ENCODE measurements around the gene GABARAP. TPM values are rescaled to one million over a fixed set of nuclear protein-coding genes. Genes with fewer than 3 reads are reported as not detected.

Gene GABARAP
- total and polyA plus RNA-seq, 2 of the 13 experiments (the other 11 are each of a cell fraction or from before 2014, with no cell fraction given): 161 to 310 TPM

- peak; percentile 58; the same call in 1 of the 2 replicates for TF ChIP-seq NFKBIZ (CRISPR knock-in tag; IDR thresholded peaks at IDR 0.05)
- peak; percentile 91 for TF ChIP-seq KAT8 (CRISPR knock-in tag; IDR thresholded peaks at IDR 0.05)
- peak; percentile 80; the same call in 1 of the 2 replicates for TF ChIP-seq PCBP1 (IDR thresholded peaks at IDR 0.05; ENCODE audit: borderline replicate concordance, low read depth, low read length)
- TF ChIP-seq SIN3B (IDR thresholded peaks at IDR 0.05; ENCODE audit: low read length): peak; percentile 82; the same call in 1 of the 2 replicates
- TF ChIP-seq GATAD2A (CRISPR knock-in tag; IDR thresholded peaks at IDR 0.05): peak; percentile 60; the same call in 1 of the 2 replicates
- peak; percentile 49 for TF ChIP-seq RBM22 (optimal IDR thresholded peaks at IDR 0.05; ENCODE audit: low read length)
Observed at GRCh38 chr17:7252176-7253043, 10.2 kb upstream of the GABARAP start, which contains the start of gene ELP5 (continued).

GRCh38 chr17:7251661-7252175 lies 9.5 kb upstream of the GABARAP start, which contains the start of gene CTDNEP1:
TSS of gene CTDNEP1 (minus strand) at chr17:7251734. CDS start at chr17:7251296, 438 bp downstream.
- FAIRE-seq (peak; percentile 97), DNase-seq (ENCODE audit: low spot score) (peak; percentile 99), ATAC-seq (peak; percentile 93)
- in situ Hi-C loops (cut with HindIII; ENCODE audit: extremely low pct_ligation_motif_present, low pct_unique_long_range_greater_than_20kb): no loop called here
- H3K9me3 ChIP-seq (ENCODE audit: low read length): no peaks in the 10 kb centered on the region
- peak within 1 kb of the TSS; percentile 95 to 99 (median 96) for H3K4me3 ChIP-seq (replicated peaks in 1 of 3; ENCODE audit: insufficient read depth in 1 of 3, low read depth in 2 of 3, low read length in 3 of 3)
- intact Hi-C loops (cut with micrococcal nuclease; ENCODE audit: unreplicated experiment): no loop called here
- H3K79me2 ChIP-seq (ENCODE audit: insufficient read depth, low read length): peaks cover 54% of the 10 kb centered on the region
- H2AFZ ChIP-seq (ENCODE audit: low read length): no peak within 1 kb of the TSS
- H3K4me2 ChIP-seq (ENCODE audit: low read depth, low read length): peak within 1 kb of the TSS; percentile 91
- H3K4me1 ChIP-seq (ENCODE audit: insufficient read depth, low read length): peaks cover 38% of the 10 kb centered on the region
- no peaks in the 10 kb centered on the region for H4K20me1 ChIP-seq (ENCODE audit: insufficient read depth, low read length)
- H3K9ac ChIP-seq (ENCODE audit: insufficient read depth, low read depth, low read length): peak within 1 kb of the TSS; percentile 96
- CTCF ChIA-PET (ENCODE audit: low intra/inter-chr PET ratio, low total read pairs): interaction anchor here (1.5 kb wide), 2 partner anchors 29 to 44 kb away, joined by 4 to 5 read pairs; partner anchors contain the start of gene SLC2A4
- H3K27me3 ChIP-seq (ENCODE audit: control insufficient read depth in 1 of 2, insufficient read depth in 2 of 2, low read length in 2 of 2): peaks cover 0 to 2% of the 10 kb centered on the region in 2 experiments; a peak in 1 of 5 replicates
- POLR2A ChIA-PET: interaction anchor here (0.7 to 2.6 kb wide), 10 partner anchors 10 to 78 kb away, joined by 3 to 34 read pairs (median 10); partner anchors contain the start of genes ACADVL, ASGR1, DLG4 and DVL2
- peak within 1 kb of the TSS; percentile 99 for H3K27ac ChIP-seq (ENCODE audit: extremely low read length, insufficient read depth, low read length)
- no TSS peak for BruUV-seq (replicated peaks)
- WGBS (ENCODE audit: low lambda C conversion rate): under 1% methylated on average over 22 of the region's 41 CpGs
- peaks cover 9 to 18% of the 10 kb centered on the region in 2 experiments; a peak in 4 of 5 replicates for H3K36me3 ChIP-seq (replicated peaks in 1 of 2; ENCODE audit: control insufficient read depth in 1 of 2, insufficient read depth in 2 of 2, low read length in 2 of 2)
- TF ChIP-seq ZNF496 (CRISPR knock-in tag; IDR thresholded peaks at IDR 0.05; ENCODE audit: insufficient replicate concordance): no peak
- no peak for TF ChIP-seq ZNF512B (CRISPR knock-in tag; IDR thresholded peaks at IDR 0.05; ENCODE audit: borderline replicate concordance)
- TF ChIP-seq GTF3A (CRISPR knock-in tag; conservative IDR thresholded peaks at IDR 0.05): no peak
- no peak for TF ChIP-seq ZNF589 (CRISPR knock-in tag; conservative IDR thresholded peaks at IDR 0.05)
- TF ChIP-seq ZNF280B (CRISPR knock-in tag; IDR thresholded peaks at IDR 0.05; ENCODE audit: borderline replicate concordance): no peak
- TF ChIP-seq SNAI1 (CRISPR knock-in tag; IDR thresholded peaks at IDR 0.05; ENCODE audit: borderline replicate concordance): no peak
- no peak for TF ChIP-seq ZBTB4 (CRISPR knock-in tag; IDR thresholded peaks at IDR 0.05; ENCODE audit: borderline replicate concordance)
